ENCODE measurements around the gene PIGU.

- TF ChIP-seq CTCF (IDR thresholded peaks at IDR 0.05) (no peak), POLR2A (IDR thresholded peaks at IDR 0.05) (no peak), POLR2AphosphoS5 (IDR thresholded peaks at IDR 0.05) (no peak), EP300 (IDR thresholded peaks at IDR 0.05) (no peak)
Observed at GRCh38 chr20:34639755-34640222, 37.1 kb downstream of the PIGU start.

Data from stomach (tissue), 4 donors.